ENCODE results near the gene GAS7.

- TF ChIP-seq, protein P1, sequence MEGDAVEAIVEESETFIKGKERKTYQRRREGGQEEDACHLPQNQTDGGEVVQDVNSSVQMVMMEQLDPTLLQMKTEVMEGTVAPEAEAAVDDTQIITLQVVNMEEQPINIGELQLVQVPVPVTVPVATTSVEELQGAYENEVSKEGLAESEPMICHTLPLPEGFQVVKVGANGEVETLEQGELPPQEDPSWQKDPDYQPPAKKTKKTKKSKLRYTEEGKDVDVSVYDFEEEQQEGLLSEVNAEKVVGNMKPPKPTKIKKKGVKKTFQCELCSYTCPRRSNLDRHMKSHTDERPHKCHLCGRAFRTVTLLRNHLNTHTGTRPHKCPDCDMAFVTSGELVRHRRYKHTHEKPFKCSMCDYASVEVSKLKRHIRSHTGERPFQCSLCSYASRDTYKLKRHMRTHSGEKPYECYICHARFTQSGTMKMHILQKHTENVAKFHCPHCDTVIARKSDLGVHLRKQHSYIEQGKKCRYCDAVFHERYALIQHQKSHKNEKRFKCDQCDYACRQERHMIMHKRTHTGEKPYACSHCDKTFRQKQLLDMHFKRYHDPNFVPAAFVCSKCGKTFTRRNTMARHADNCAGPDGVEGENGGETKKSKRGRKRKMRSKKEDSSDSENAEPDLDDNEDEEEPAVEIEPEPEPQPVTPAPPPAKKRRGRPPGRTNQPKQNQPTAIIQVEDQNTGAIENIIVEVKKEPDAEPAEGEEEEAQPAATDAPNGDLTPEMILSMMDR (IDR thresholded peaks at IDR 0.05) = no peak
- no peak for TF ChIP-seq POLR2A (IDR thresholded peaks at IDR 0.05)
Measured at GRCh38 chr17:10115536-10115932, 82.9 kb downstream of the GAS7 start.
